ENCODE measurements around the gene MYL12A. TPM values are rescaled to one million over a fixed set of nuclear protein-coding genes. Genes with fewer than 3 reads are reported as not detected.
A peak's percentile ranks its signal among the peaks of the same experiment; 100 is the strongest.

MYL12A gene
- total and polyA plus RNA-seq, 2 of the 13 experiments (the other 11 are each of a cell fraction or from before 2014, with no cell fraction given): 261 to 277 TPM

- TF ChIP-seq THAP8 (CRISPR knock-in tag; IDR thresholded peaks at IDR 0.05; ENCODE audit: borderline replicate concordance) (no peak), GATA4 (IDR thresholded peaks at IDR 0.05; ENCODE audit: borderline replicate concordance, low read depth) (peak; percentile 52; the same call in 1 of the 2 replicates), ELK4 (CRISPR knock-in tag; IDR thresholded peaks at IDR 0.05; ENCODE audit: borderline replicate concordance) (no peak), POLR2G (IDR thresholded peaks at IDR 0.05; ENCODE audit: low read depth, low read length) (peak; percentile 91), ZNF790 (CRISPR knock-in tag; IDR thresholded peaks at IDR 0.05; ENCODE audit: borderline replicate concordance) (no peak), PRMT3 (CRISPR knock-in tag; IDR thresholded peaks at IDR 0.05; ENCODE audit: borderline replicate concordance, low read depth) (no peak), NR2F1 (CRISPR knock-in tag; IDR thresholded peaks at IDR 0.05) (peak; percentile 56 to 58), TGIF2 (CRISPR knock-in tag; IDR thresholded peaks at IDR 0.05) (no peak), CEBPB (IDR thresholded peaks at IDR 0.05; ENCODE audit: borderline replicate concordance, low read depth, low read length) (no peak), KDM5A (IDR thresholded peaks at IDR 0.05; ENCODE audit: borderline replicate concordance, low read length) (peak; percentile 61; the same call in 1 of the 2 replicates), ZNF607 (CRISPR knock-in tag; IDR thresholded peaks at IDR 0.05; ENCODE audit: borderline replicate concordance) (peak; percentile 85; the same call in 1 of the 2 replicates), KIAA2018 (CRISPR knock-in tag; IDR thresholded peaks at IDR 0.05; ENCODE audit: borderline replicate concordance) (no peak), IKZF4 (CRISPR knock-in tag; IDR thresholded peaks at IDR 0.05; ENCODE audit: borderline replicate concordance, low read depth, not compliant biosample characterization) (no peak), YEATS4 (CRISPR knock-in tag; IDR thresholded peaks at IDR 0.05; ENCODE audit: borderline replicate concordance) (0 out of 2 replicates have a peak, but pooled peaks have one; percentile 15), SP5 (CRISPR knock-in tag; IDR thresholded peaks at IDR 0.05; ENCODE audit: borderline replicate concordance, low read depth) (peak; percentile 63; the same call in 1 of the 2 replicates), ZNF782 (CRISPR knock-in tag; IDR thresholded peaks at IDR 0.05; ENCODE audit: borderline replicate concordance) (no peak), MTF2 (CRISPR knock-in tag; IDR thresholded peaks at IDR 0.05; ENCODE audit: borderline replicate concordance) (no peak), XBP1 (CRISPR knock-in tag; IDR thresholded peaks at IDR 0.05) (no peak)
These were observed at the start of gene MYL12A (continued) for GRCh38 chr18:3247240-3248061.
